ENCODE measurements around the gene ZBTB20. TPM values are rescaled to one million over a fixed set of nuclear protein-coding genes. Genes with fewer than 3 reads are reported as not detected.

The ZBTB20 gene
- total RNA-seq, 6 donors from 2014 or later: 40.0 to 150 (median 65.8) TPM

GRCh38 chr3:114508208-114508607 lies 638.9 kb downstream of the ZBTB20 start:
- Histone ChIP-seq H3K9me3 (no peaks in the 10 kb centered on the region), H3K27me3 (no peaks in the 10 kb centered on the region), H3K4me1 (no peaks in the 10 kb centered on the region), H3K27ac (no peak overlapping the region), H3K36me3 (no peaks in the 10 kb centered on the region), H3K4me3 (no peak overlapping the region)
- TF ChIP-seq POLR2AphosphoS5 (IDR thresholded peaks at IDR 0.05): no peak
- TF ChIP-seq POLR2A (IDR thresholded peaks at IDR 0.05): no peak
- no peak for TF ChIP-seq EP300 (IDR thresholded peaks at IDR 0.05)
- WGBS, 2 donors: 85 to 90% methylated on average over 1 of the region's 1 CpG
- ATAC-seq (ENCODE audit: low FRiP score in 2 of 2): no peak
- DNase-seq: no peak

- ATAC-seq (ENCODE audit: low FRiP score in 2 of 2) (peak in 1 of 2 donors; percentile 51), DNase-seq (no peak)
- 83 to 92% methylated on average over 6 of the region's 6 CpGs for WGBS, 2 donors
- H3K9me3 ChIP-seq: no peaks in the 10 kb centered on the region
- no peaks in the 10 kb centered on the region for H3K27me3 ChIP-seq
- no peak overlapping the region for H3K27ac ChIP-seq
- no peak overlapping the region for H3K4me3 ChIP-seq
- H3K36me3 ChIP-seq: no peaks in the 10 kb centered on the region
- TF ChIP-seq EP300 (IDR thresholded peaks at IDR 0.05) (no peak), CTCF (IDR thresholded peaks at IDR 0.05) (no peak), POLR2AphosphoS5 (IDR thresholded peaks at IDR 0.05) (no peak), POLR2A (IDR thresholded peaks at IDR 0.05) (no peak)
- H3K4me1 ChIP-seq: no peaks in the 10 kb centered on the region
Observed at GRCh38 chr3:114506591-114507300, 640.3 kb downstream of the ZBTB20 start.

GRCh38 chr3:114504941-114505628 lies 642.0 kb downstream of the ZBTB20 start:
- Histone ChIP-seq H3K4me3 (no peak overlapping the region), H3K27ac (no peak overlapping the region), H3K9me3 (no peaks in the 10 kb centered on the region), H3K4me1 (no peaks in the 10 kb centered on the region), H3K27me3 (no peaks in the 10 kb centered on the region), H3K36me3 (no peaks in the 10 kb centered on the region)
- DNase-seq (no peak), ATAC-seq (ENCODE audit: low FRiP score in 2 of 2) (no peak)
- 91 to 95% methylated on average over 4 of the region's 4 CpGs for WGBS, 2 donors
- no peak for TF ChIP-seq POLR2AphosphoS5 (IDR thresholded peaks at IDR 0.05)
- TF ChIP-seq CTCF (IDR thresholded peaks at IDR 0.05): no peak
- TF ChIP-seq EP300 (IDR thresholded peaks at IDR 0.05): no peak
- no peak for TF ChIP-seq POLR2A (IDR thresholded peaks at IDR 0.05)

GRCh38 chr3:114502204-114502603 lies 644.9 kb downstream of the ZBTB20 start:
- DNase-seq (no peak), ATAC-seq (ENCODE audit: low FRiP score in 2 of 2) (no peak)
- Histone ChIP-seq H3K36me3 (no peaks in the 10 kb centered on the region), H3K4me1 (peaks cover 0 to 8% (median 5%) of the 10 kb centered on the region in 4 donors), H3K27me3 (no peaks in the 10 kb centered on the region), H3K4me3 (no peak overlapping the region), H3K27ac (no peak overlapping the region), H3K9me3 (no peaks in the 10 kb centered on the region)
- 82% methylated on average over 1 of the region's 1 CpG for WGBS, 2 donors
- TF ChIP-seq EP300 (IDR thresholded peaks at IDR 0.05) (no peak), POLR2A (IDR thresholded peaks at IDR 0.05) (no peak), CTCF (IDR thresholded peaks at IDR 0.05) (no peak), POLR2AphosphoS5 (IDR thresholded peaks at IDR 0.05) (no peak)

- no peak for TF ChIP-seq POLR2AphosphoS5 (IDR thresholded peaks at IDR 0.05)
- TF ChIP-seq POLR2A (IDR thresholded peaks at IDR 0.05): no peak
- no peak for TF ChIP-seq CTCF (IDR thresholded peaks at IDR 0.05)
- TF ChIP-seq EP300 (IDR thresholded peaks at IDR 0.05): no peak
- Histone ChIP-seq H3K4me3 (no peak overlapping the region), H3K27ac (no peak overlapping the region), H3K36me3 (no peaks in the 10 kb centered on the region), H3K4me1 (peaks cover 0 to 19% (median 11%) of the 10 kb centered on the region in 4 donors), H3K9me3 (no peaks in the 10 kb centered on the region), H3K27me3 (no peaks in the 10 kb centered on the region)
- WGBS, 2 donors: 28 to 48% methylated on average over 2 of the region's 2 CpGs
- DNase-seq (no peak), ATAC-seq (ENCODE audit: low FRiP score in 2 of 2) (no peak)
Observed at GRCh38 chr3:114499976-114500375, 647.1 kb downstream of the ZBTB20 start.
